Thyroid gland (tissue), 4 donors: ENCODE results near the gene PPIL1. TPM values are rescaled to one million over a fixed set of nuclear protein-coding genes. Genes with fewer than 3 reads are reported as not detected.

Source experiments
- DNase-seq, 2 donors: peaks; one replicate each; pipeline ENCODE4 v3.0.0-alpha.2; 2019
- H3K27ac ChIP-seq, 3 donors: fragments of 200-600 bp; sonication (generic); 1 replicate in 2 of 3; 2 replicates in 1 of 3; pipeline ENCODE4 v1.5.1; 2016 to 2019; ENCODE audit warnings: mild to moderate bottlenecking in 1 of 3, moderate library complexity in 1 of 3
- H3K27me3 ChIP-seq: fragments of 200-600 bp; sonication (generic); one replicate; pipeline ENCODE4 v1.5.1; 2019
- H3K36me3 ChIP-seq, 2 donors: fragments of 200-600 bp; sonication (generic); one replicate each; pipeline ENCODE4 v1.5.1; 2016 to 2019
- H3K4me1 ChIP-seq, 2 donors: fragments of 200-600 bp; sonication (generic); one replicate each; pipeline ENCODE4 v1.5.1; 2017 to 2019
- H3K4me3 ChIP-seq, 3 donors: fragments of 200-600 bp; sonication (generic); replicated peaks in 1 of 3; 1 replicate in 2 of 3; 2 replicates in 1 of 3; pipeline ENCODE4 v1.5.1; 2016; ENCODE audit warnings: mild to moderate bottlenecking in 1 of 3
- H3K9me3 ChIP-seq: fragments of 200-600 bp; sonication (generic); one replicate; pipeline ENCODE4 v1.5.1; 2017
- POLR2A ChIP-seq, 2 donors: fragments of 450-650 bp; IDR thresholded peaks; one replicate each; pipeline ENCODE4 v1.6.1; 2017; ENCODE audit warnings: antibody characterized with exemption in 2 of 2, mild to moderate bottlenecking in 2 of 2, moderate library complexity in 1 of 2
- WGBS, 2 donors: methylation state at CpG; one replicate each; pipeline ENCODE4 v1.1.5; 2017; 5-methylcytosine and 5-hydroxymethylcytosine counted together
- intact Hi-C: fragments of 100-400 bp; cut with DNase I; formaldehyde crosslinking; loops from one replicate; pipeline ENCODE4 v1.15.1; 2023
- total RNA-seq, 4 donors: library from RNA; depleted of rRNA; stranded (reverse); fragments of >200 nt; gene quantifications; one replicate each; pipeline ENCODE4 v1.2.3, GENCODE V29; 2016
- TF ChIP-seq, protein P1 (sequence below), 6 experiments: fragments of 200-600 bp in 3 of 6; fragments of 450-650 bp in 3 of 6; sonication (generic) in 3 of 6; IDR thresholded peaks; one replicate each; pipeline ENCODE4 v1.5.1; 2016 to 2019; ENCODE audit warnings: antibody characterized with exemption in 6 of 6, mild to moderate bottlenecking in 2 of 6, inconsistent platforms in 1 of 6, moderate library complexity in 1 of 6

The PPIL1 gene
- total RNA-seq, 4 donors from 2014 or later = 35.3 to 69.4 (median 44.3) TPM

DNA sequence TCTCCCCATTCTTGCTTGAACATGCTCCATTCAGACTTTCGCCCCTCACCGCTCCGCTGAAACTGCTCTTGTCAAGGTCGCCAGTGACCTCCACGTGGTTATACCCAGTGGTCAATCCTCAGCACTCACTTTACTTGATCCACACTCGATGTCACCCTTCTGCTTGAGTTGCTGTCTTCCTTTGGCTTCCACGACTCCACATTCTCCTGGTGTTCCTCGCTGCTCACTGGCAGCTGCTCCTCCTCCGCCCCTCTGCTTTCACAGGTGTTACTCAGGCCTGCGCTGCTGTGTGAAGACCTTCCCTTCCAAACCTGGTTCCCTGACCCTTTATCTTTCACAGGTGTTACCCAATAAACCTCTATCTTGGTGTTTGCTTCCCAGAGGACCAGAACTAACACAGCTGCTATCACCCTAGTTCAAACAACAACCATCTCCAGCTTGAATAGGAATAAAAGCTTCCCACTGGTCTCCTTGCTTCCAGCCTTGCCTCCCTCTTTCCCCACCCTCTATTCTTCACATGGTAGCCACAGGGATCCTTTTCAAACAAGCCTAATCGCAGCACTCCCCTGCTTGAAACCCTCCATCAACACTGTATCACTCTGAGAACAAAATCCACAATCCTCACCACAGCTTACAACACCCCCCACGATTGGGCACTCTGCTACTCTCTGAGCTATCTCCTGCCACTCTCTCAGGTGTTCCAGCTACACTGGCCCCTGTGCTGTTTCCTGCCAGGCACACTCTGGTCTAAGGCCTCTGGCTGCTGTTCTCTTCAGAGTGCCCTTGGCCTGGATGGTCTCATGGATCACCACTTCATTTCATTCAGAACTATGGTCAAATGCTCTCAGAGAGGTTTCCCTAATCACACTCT lies 10.7 kb downstream of the PPIL1 start:
- Histone ChIP-seq H3K4me1 (peaks cover 21 to 52% of the 10 kb centered on the region in 2 donors), H3K4me3 (no peak overlapping the region), H3K27ac (no peak overlapping the region), H3K36me3 (no peaks in the 10 kb centered on the region), H3K27me3 (no peaks in the 10 kb centered on the region), H3K9me3 (no peaks in the 10 kb centered on the region)
- no peak for DNase-seq
- WGBS, 2 donors = 83 to 85% methylated on average over 12 of the region's 12 CpGs
- intact Hi-C loops = no loop called here
- no peak for TF ChIP-seq POLR2A (IDR thresholded peaks at IDR 0.05)
- TF ChIP-seq, protein P1, sequence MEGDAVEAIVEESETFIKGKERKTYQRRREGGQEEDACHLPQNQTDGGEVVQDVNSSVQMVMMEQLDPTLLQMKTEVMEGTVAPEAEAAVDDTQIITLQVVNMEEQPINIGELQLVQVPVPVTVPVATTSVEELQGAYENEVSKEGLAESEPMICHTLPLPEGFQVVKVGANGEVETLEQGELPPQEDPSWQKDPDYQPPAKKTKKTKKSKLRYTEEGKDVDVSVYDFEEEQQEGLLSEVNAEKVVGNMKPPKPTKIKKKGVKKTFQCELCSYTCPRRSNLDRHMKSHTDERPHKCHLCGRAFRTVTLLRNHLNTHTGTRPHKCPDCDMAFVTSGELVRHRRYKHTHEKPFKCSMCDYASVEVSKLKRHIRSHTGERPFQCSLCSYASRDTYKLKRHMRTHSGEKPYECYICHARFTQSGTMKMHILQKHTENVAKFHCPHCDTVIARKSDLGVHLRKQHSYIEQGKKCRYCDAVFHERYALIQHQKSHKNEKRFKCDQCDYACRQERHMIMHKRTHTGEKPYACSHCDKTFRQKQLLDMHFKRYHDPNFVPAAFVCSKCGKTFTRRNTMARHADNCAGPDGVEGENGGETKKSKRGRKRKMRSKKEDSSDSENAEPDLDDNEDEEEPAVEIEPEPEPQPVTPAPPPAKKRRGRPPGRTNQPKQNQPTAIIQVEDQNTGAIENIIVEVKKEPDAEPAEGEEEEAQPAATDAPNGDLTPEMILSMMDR (IDR thresholded peaks at IDR 0.05) = no peak

DNA sequence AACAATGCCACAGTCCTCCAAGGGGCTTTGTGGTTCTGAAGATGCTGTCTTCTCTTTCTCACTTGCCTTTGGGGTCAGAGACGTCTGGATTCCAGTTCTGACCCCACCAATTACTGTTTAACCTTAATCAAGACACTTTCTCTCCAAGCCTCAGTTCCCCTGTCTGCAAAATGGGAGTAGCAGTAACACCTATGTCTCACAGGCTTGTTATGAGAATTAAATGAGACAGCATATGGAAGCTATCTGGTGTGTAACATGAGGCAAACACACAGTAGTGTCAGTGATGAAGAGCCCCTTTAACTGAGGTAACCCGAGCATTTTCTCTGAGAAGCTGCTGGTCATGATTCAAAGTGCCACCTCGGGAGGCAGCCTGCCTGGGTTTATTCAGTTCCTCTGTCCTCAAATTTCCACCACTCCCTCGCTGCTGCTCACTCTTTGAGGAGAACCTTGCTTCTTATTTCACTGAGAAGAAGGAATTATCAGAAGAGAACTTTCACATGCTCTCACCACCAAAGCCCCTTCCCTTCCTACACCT lies 11.7 kb downstream of the PPIL1 start:
- Histone ChIP-seq H3K27me3 (no peaks in the 10 kb centered on the region), H3K27ac (no peak overlapping the region), H3K4me3 (no peak overlapping the region), H3K36me3 (no peaks in the 10 kb centered on the region), H3K4me1 (peaks cover 13 to 47% of the 10 kb centered on the region in 2 donors), H3K9me3 (no peaks in the 10 kb centered on the region)
- 89 to 93% methylated on average over 4 of the region's 4 CpGs for WGBS, 2 donors
- no peak for DNase-seq
- TF ChIP-seq, protein P1 (IDR thresholded peaks at IDR 0.05) = no peak
- no peak for TF ChIP-seq POLR2A (IDR thresholded peaks at IDR 0.05)
- intact Hi-C loops = no loop called here

DNA sequence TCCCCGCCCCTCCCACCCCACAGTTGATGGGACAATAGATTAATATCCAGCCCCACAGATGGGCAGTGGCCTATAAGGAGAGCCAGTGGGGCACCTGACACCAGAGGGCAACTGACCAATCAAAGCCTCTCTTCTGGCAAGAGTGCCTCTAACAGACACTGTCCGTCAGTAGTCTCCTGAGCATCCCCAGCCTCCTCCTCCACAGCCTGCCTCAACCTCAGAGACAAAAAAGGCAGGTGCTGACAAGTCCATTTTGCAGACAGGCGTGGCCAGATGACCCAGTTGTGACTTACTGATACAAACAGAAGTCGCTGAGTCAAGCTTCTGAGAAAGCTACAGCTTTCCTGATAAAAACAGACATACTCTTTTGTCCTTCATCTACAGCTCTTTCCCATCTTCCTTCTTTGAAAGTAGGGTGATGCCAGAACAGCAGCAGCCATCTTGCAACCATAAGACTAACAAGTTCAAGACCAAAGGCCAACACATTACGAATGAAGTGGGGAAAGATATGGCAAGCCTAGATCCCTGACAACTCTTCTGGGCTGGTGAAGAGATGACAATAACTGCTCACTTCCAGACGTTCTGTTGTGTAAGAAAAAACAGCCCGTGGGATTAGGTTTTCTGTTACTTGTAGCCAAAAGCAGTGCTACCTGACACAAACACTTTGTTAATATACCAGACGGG lies 12.3 kb downstream of the PPIL1 start:
- Histone ChIP-seq H3K27ac (no peak overlapping the region), H3K27me3 (no peaks in the 10 kb centered on the region), H3K4me3 (no peak overlapping the region), H3K9me3 (no peaks in the 10 kb centered on the region), H3K4me1 (peaks cover 6 to 41% of the 10 kb centered on the region in 2 donors), H3K36me3 (no peaks in the 10 kb centered on the region)
- TF ChIP-seq, protein P1 (IDR thresholded peaks at IDR 0.05) = no peak
- TF ChIP-seq POLR2A (IDR thresholded peaks at IDR 0.05) = no peak
- intact Hi-C loops = no loop called here
- DNase-seq = no peak
- WGBS, 2 donors = 93% methylated on average over 7 to 8 of the region's 8 CpGs

DNA sequence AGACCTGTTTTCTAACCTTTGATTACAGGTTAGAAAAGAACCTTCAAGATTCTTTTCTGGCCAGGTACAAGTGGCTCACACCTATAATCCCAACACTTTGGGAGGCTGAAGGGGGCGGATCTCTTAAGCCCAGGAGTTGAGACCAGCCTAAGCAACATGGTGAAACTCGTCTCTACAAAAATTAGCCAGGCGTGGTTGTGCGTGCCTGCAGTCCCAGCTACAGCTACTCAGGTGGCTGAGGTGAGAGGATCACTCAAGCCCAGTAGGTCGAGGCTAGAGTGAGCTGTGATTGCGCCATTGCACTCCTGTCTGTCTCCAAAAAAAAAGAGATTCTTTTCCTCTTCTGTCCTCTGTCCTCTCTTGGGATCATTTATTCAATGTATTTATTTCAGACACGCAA lies 14.5 kb downstream of the PPIL1 start:
- Histone ChIP-seq H3K27ac (no peak overlapping the region), H3K9me3 (no peaks in the 10 kb centered on the region), H3K4me3 (no peak overlapping the region), H3K27me3 (no peaks in the 10 kb centered on the region), H3K4me1 (peaks cover 15 to 36% of the 10 kb centered on the region in 2 donors), H3K36me3 (peaks cover 0 to 4% of the 10 kb centered on the region in 2 donors)
- DNase-seq = peak; percentile 69 to 75
- TF ChIP-seq POLR2A (IDR thresholded peaks at IDR 0.05) = no peak
- TF ChIP-seq, protein P1 (IDR thresholded peaks at IDR 0.05) = no peak
- 48 to 73% methylated on average over 7 of the region's 7 CpGs for WGBS, 2 donors
- intact Hi-C loops = no loop called here
